K562 (cell line): ENCODE results near the gene GAL3ST3. TPM values are rescaled to one million over a fixed set of nuclear protein-coding genes. Genes with fewer than 3 reads are reported as not detected.

Source experiments
- ATF1 ChIP-seq, 2 experiments: fragments of 450-650 bp in 1 of 2; IDR thresholded peaks; 2 replicates each; pipeline ENCODE4 v1.6.1; 2016; ENCODE audit warnings: missing compliant biosample characterization in 1 of 2, missing genetic modification characterization in 1 of 2
- ATF3 ChIP-seq, 2 experiments: fragments of 450-650 bp in 1 of 2; sonication (generic) in 1 of 2; formaldehyde crosslinking in 1 of 2; IDR thresholded peaks in 1 of 2; conservative IDR thresholded peaks in 1 of 2; 2 replicates each; pipeline versions ENCODE4 v1.6.1 to v1.8.1; 2016 to 2023; ENCODE audit warnings: mild to moderate bottlenecking in 2 of 2, moderate library complexity in 2 of 2, inconsistent platforms in 1 of 2, missing genetic modification reagents in 1 of 2
- FOSL1 ChIP-seq: fragments of 200-800 bp; sonication (Bioruptor generic); conservative IDR thresholded peaks from 2 replicates; pipeline ENCODE4 v1.6.1; 2016; ENCODE audit warnings: missing genetic modification characterization, missing compliant biosample characterization
- HDAC3 ChIP-seq: fragments of 450-650 bp; IDR thresholded peaks from 2 replicates; pipeline ENCODE4 v1.6.1; 2018; ENCODE audit warnings: borderline replicate concordance, mild to moderate bottlenecking, moderate library complexity; ENCODE audit not compliant: partially characterized antibody
- HOMEZ ChIP-seq: fragments of 250-450 bp; sonication (Bioruptor Pico); IDR thresholded peaks from 2 replicates; pipeline ENCODE4 v1.4.0; 2020; ENCODE audit warnings: mild to moderate bottlenecking, moderate library complexity
- ILK ChIP-seq: fragments of 450-650 bp; IDR thresholded peaks from 2 replicates; pipeline ENCODE4 v1.6.1; 2016; ENCODE audit warnings: missing genetic modification characterization, low read depth, mild to moderate bottlenecking, missing compliant biosample characterization, moderate library complexity, borderline replicate concordance
- NFIX ChIP-seq: fragments of 250-450 bp; sonication (Bioruptor Pico); IDR thresholded peaks from 2 replicates; pipeline ENCODE4 v1.4.0; 2020; ENCODE audit warnings: low read depth, mild to moderate bottlenecking, moderate library complexity
- PHB ChIP-seq: fragments of 250-450 bp; sonication (Bioruptor Pico); IDR thresholded peaks from 2 replicates; pipeline ENCODE4 v1.5.0; 2021
- POLR2B ChIP-seq: fragments of 450-650 bp; IDR thresholded peaks from 2 replicates; pipeline ENCODE4 v1.6.1; 2018; ENCODE audit warnings: low read depth; ENCODE audit not compliant: partially characterized antibody
- STAG1 ChIP-seq: sonication (generic); formaldehyde crosslinking; IDR thresholded peaks from 2 replicates; pipeline ENCODE4 v1.5.0; 2020; ENCODE audit warnings: missing genetic modification reagents, borderline replicate concordance
- ZBED1 ChIP-seq: IDR thresholded peaks from 2 replicates; pipeline ENCODE4 v1.6.1; 2014
- ZBTB8A ChIP-seq: fragments of 450-650 bp; IDR thresholded peaks from 2 replicates; pipeline ENCODE4 v1.6.1; 2018; ENCODE audit warnings: mild to moderate bottlenecking, moderate library complexity; ENCODE audit not compliant: partially characterized antibody
- ZC3H8 ChIP-seq: fragments of 450-650 bp; IDR thresholded peaks from 2 replicates; pipeline ENCODE4 v1.6.1; 2017
- ZMIZ1 ChIP-seq, 2 experiments: fragments of 150-350 bp in 1 of 2; IDR thresholded peaks; 2 replicates each; pipeline ENCODE4 v1.6.1; 2012 to 2016; ENCODE audit warnings: low read depth in 2 of 2, low read length in 2 of 2, mild to moderate bottlenecking in 1 of 2, moderate library complexity in 1 of 2
- ZNF12 ChIP-seq: sonication (generic); formaldehyde crosslinking; IDR thresholded peaks from 2 replicates; pipeline ENCODE4 v1.4.0; 2020; ENCODE audit warnings: mild to moderate bottlenecking, missing genetic modification reagents
- ZNF174 ChIP-seq: fragments of 250-450 bp; sonication (Bioruptor Pico); IDR thresholded peaks from 2 replicates; pipeline ENCODE4 v1.4.0; 2020; ENCODE audit warnings: mild to moderate bottlenecking
- ZNF197 ChIP-seq: fragments of 200-800 bp; sonication (Bioruptor generic); IDR thresholded peaks from 2 replicates; pipeline ENCODE4 v1.6.1; 2016; ENCODE audit warnings: low read depth, missing genetic modification characterization, missing compliant biosample characterization
- ZNF263 ChIP-seq: sonication (generic); formaldehyde crosslinking; IDR thresholded peaks from 2 replicates; pipeline ENCODE4 v1.8.0; 2022; ENCODE audit warnings: mild to moderate bottlenecking, missing genetic modification reagents, borderline replicate concordance
- ZNF316 ChIP-seq: fragments of 450-650 bp; IDR thresholded peaks from 2 replicates; pipeline ENCODE4 v1.6.1; 2016
- ZNF696 ChIP-seq: fragments of 250-450 bp; sonication (Bioruptor Pico); conservative IDR thresholded peaks from 2 replicates; pipeline ENCODE4 v1.4.0; 2020; ENCODE audit warnings: mild to moderate bottlenecking, moderate library complexity
- polyA plus RNA-seq, 8 experiments: library from polyadenylated mRNA; depleted of rRNA in 4 of 8; stranded (reverse) in 5 of 8; unstranded in 3 of 8; fragments of >200 nt; fragmentation: Nextera tagmentation in 2 of 8; fragmentation: Illumina TruSeq in 1 of 8; extraction: Ambion mirVana in 2 of 8; extraction: Trizol in 1 of 8; gene quantifications; 2 replicates each; pipeline versions ENCODE4 v1.2.1 to v1.2.3, GENCODE V29; 2011 to 2014; ENCODE audit warnings: inconsistent platforms in 1 of 8, missing spikeins in 1 of 8
- total RNA-seq, 7 experiments: library from RNA; depleted of rRNA in 6 of 7; stranded (reverse); fragments of >200 nt in 6 of 7; fragmentation: Illumina TruSeq in 2 of 7; extraction: Trizol in 2 of 7; gene quantifications; 2 replicates each; pipeline versions ENCODE4 v1.2.1 to v1.2.3, GENCODE V29; 2011 to 2021; ENCODE audit warnings: low replicate concordance in 1 of 7

Gene GAL3ST3
- total and polyA plus RNA-seq, 9 of the 15 experiments (the other 6 are each of a cell fraction or from before 2014, with no cell fraction given) = not detected

- TF ChIP-seq HOMEZ (no peak), ATF3 (IDR thresholded peaks at IDR 0.05) (peak; percentile 28; the same call in 1 of the 2 replicates), ATF3 (CRISPR knock-in tag; conservative IDR thresholded peaks at IDR 0.05) (peak; percentile 72), ZNF263 (CRISPR knock-in tag) (peak; percentile 62; the same call in 1 of the 2 replicates), ZBTB8A (no peak), NFIX (no peak), ZMIZ1 (IDR thresholded peaks at IDR 0.05; ENCODE audit: low read depth in 2 of 2, low read length in 2 of 2) (peak in 1 of 2 experiments; percentile 13; a peak in 1 of 4 replicates), FOSL1 (tag) (no peak), ZNF197 (CRISPR knock-in tag) (0 out of 2 replicates have a peak, but pooled peaks have one; percentile 53), ZNF12 (peak; percentile 84), PHB (CRISPR knock-in tag) (no peak), POLR2B (peak; percentile 80), ZC3H8 (0 out of 2 replicates have a peak, but pooled peaks have one; percentile 59), ZNF696 (CRISPR knock-in tag) (no peak), ILK (no peak), ZNF174 (CRISPR knock-in tag) (no peak), STAG1 (CRISPR knock-in tag) (no peak), ATF1 (CRISPR knock-in tag; IDR thresholded peaks at IDR 0.05) (no peak), ATF1 (tag; IDR thresholded peaks at IDR 0.05) (peak; percentile 90), ZNF316 (no peak), HDAC3 (peak; percentile 77), ZBED1 (no peak)
Observed at GRCh38 chr11:66001942-66002647, 46.9 kb downstream of the GAL3ST3 start, which contains the start of the genes BANF1 and EIF1AD (continued).
